Measurements from ENCODE around the gene PTGFR. TPM values are rescaled to one million over a fixed set of nuclear protein-coding genes. Genes with fewer than 3 reads are reported as not detected.

PTGFR gene
- total and polyA plus RNA-seq, 2 of the 4 experiments (the other 2 are of a cell fraction): 1.7 to 5.4 TPM

- TF ChIP-seq, protein P1, sequence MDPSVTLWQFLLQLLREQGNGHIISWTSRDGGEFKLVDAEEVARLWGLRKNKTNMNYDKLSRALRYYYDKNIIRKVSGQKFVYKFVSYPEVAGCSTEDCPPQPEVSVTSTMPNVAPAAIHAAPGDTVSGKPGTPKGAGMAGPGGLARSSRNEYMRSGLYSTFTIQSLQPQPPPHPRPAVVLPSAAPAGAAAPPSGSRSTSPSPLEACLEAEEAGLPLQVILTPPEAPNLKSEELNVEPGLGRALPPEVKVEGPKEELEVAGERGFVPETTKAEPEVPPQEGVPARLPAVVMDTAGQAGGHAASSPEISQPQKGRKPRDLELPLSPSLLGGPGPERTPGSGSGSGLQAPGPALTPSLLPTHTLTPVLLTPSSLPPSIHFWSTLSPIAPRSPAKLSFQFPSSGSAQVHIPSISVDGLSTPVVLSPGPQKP (IDR thresholded peaks at IDR 0.05; ENCODE audit: borderline replicate concordance, low read depth, low read length): no peak
- TF ChIP-seq MAZ (IDR thresholded peaks at IDR 0.05; ENCODE audit: borderline replicate concordance, low read depth, low read length) (no peak), POLR2A (IDR thresholded peaks at IDR 0.05; ENCODE audit: low read depth, low read length) (no peak)
- Histone ChIP-seq H2AFZ (replicated peaks; ENCODE audit: low read length, poor library complexity) (peak overlapping the region; percentile 15), H3K27ac (ENCODE audit: insufficient read depth, low read length) (no peak overlapping the region), H3K9me3 (ENCODE audit: control insufficient read depth, insufficient read depth, low read length) (no peaks in the 10 kb centered on the region; the same call in 1 of the 2 replicates), H3K79me1 (ENCODE audit: low read depth in 1 of 2, low read length in 2 of 2) (no peaks in the 10 kb centered on the region), H3K27me3 (ENCODE audit: control insufficient read depth, insufficient read depth, low read length) (no peaks in the 10 kb centered on the region), H4K91ac (ENCODE audit: insufficient read depth, low read depth, low read length) (no peak overlapping the region), H3K4ac (ENCODE audit: low read depth, low read length) (no peak overlapping the region), H3K14ac (replicated peaks; ENCODE audit: low read depth, low read length) (no peak overlapping the region), H2AK9ac (replicated peaks; ENCODE audit: low read depth, low read length, poor library complexity) (no peak overlapping the region), H2BK20ac (ENCODE audit: low read depth, low read length) (no peak overlapping the region), H3K4me1 (ENCODE audit: control insufficient read depth, insufficient read depth, low read length) (no peaks in the 10 kb centered on the region), H3K9me1 (ENCODE audit: insufficient read depth, low read length) (no peaks in the 10 kb centered on the region), H4K5ac (ENCODE audit: low read depth, low read length) (no peak overlapping the region), H2BK5ac (ENCODE audit: low read depth, low read length, poor library complexity, severe bottlenecking) (no peak overlapping the region), H3K23ac (ENCODE audit: low read depth, low read length) (no peak overlapping the region), H3K4me2 (ENCODE audit: low read depth, low read length) (no peak overlapping the region), H4K8ac (ENCODE audit: low read depth in 2 of 2, low read length in 2 of 2) (no peak overlapping the region), H3K4me3 (ENCODE audit: insufficient read depth, low read depth, low read length) (no peak overlapping the region), H2AK5ac (ENCODE audit: low read depth, low read length) (no peak overlapping the region), H3K18ac (ENCODE audit: low read depth, low read length) (no peak overlapping the region), H2BK15ac (ENCODE audit: low read depth, low read length) (no peak overlapping the region), H2BK120ac (ENCODE audit: low read depth, low read length) (no peak overlapping the region), H3K56ac (ENCODE audit: extremely low read depth, insufficient read depth, low read length) (no peak overlapping the region), H4K20me1 (ENCODE audit: insufficient read depth, low read length) (no peaks in the 10 kb centered on the region), H3K36me3 (ENCODE audit: control insufficient read depth, insufficient read depth, low read length) (no peaks in the 10 kb centered on the region), H3K9ac (ENCODE audit: low read depth, low read length) (no peak overlapping the region)
- in situ Hi-C loops (cut with MboI; ENCODE audit: low sequenced_read_pairs) (no loop called here), intact Hi-C loops (cut with micrococcal nuclease) (no loop called here), dilution Hi-C loops (cut with HindIII; ENCODE audit: low sequenced_read_pairs, unreplicated experiment) (no loop called here)
- DNase-seq: peak; percentile 12
- POLR2A ChIA-PET (ENCODE audit: unreplicated experiment): no interaction called here
- no CpG with 5 or more reads among the region's 1 CpG for WGBS, 2 experiments (ENCODE audit: extremely low coverage in 2 of 2, insufficient read length in 1 of 2)
- CTCF ChIA-PET: interaction anchor here (1.1 kb wide), 1 partner anchor 94 kb away, joined by 4 read pairs; no protein-coding TSS in a partner anchor
- no TSS peak for BruUV-seq (replicated peaks)
- ATAC-seq (ENCODE audit: low read depth): no peak
Observed at GRCh38 chr1:78464449-78464891, 26.3 kb upstream of the PTGFR start.

Measured in IMR-90 (cell line).